HG02840 (cell line): ENCODE measurements around the gene IGFL1.
"Not testable (repeated sequence)": the region's sequence is repeated elsewhere in the genome, so short reads cannot be mapped to it uniquely, and the experiment has no call there.

Experiments
- ATAC-seq: cut with Tn5 transposase; IDR thresholded peaks from one replicate; pipeline ENCODE4 v1.9.1; 2021; ENCODE audit warnings: mild to moderate bottlenecking, moderate library complexity, moderate number of reproducible peaks; ENCODE audit not compliant: unreplicated experiment, low FRiP score

The IGFL1 gene

DNA sequence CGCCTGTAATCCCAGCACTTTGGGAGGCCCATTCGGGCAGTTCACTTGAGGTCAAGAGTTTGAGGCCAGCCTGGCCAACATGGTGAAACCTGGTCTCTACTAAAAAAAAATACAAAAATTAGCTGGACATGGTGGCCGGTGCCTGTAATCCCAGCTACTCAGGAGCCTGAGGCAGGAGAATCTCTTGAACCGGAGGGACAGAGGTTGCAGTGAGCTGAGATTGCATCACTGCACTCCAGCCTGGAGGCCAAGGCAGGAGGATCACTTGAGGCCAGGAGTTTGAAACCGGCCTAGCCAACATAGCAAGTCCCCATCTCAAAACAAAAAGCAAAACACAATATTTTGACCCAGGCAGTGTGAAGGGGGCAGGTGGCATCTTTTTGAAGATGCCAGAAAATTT is 35.3 kb downstream of the IGFL1 start:
- ATAC-seq, result not testable (repeated sequence)

DNA sequence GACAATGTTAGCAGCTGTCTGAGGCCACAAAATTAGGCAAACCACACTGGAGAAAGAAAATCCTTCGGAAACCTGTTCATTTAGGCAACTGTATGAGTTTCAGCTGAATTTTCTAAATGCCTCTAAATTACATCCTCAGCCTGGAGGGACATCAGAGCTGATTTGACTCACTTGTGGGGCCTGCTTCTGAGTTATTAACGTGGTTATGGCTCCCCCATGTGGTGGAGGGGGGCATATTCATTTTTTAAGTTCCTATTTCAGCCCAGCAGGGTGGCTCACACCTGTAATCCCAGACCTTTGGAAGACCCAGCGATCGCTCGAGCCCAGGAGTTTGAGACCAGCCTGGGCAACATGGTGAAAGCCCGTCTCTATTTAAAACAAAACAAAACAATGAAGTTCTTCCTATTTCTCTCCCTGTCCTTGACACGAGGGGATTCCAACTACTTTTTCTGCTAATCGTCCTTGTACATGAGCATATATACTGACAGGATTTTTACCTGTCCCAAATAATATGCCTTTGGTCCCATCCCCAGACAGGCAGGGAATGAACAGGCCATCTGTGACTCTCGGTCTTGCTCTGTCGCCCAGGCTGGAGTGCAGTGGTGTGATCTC is 35.8 kb downstream of the IGFL1 start:
- no peak for ATAC-seq

DNA sequence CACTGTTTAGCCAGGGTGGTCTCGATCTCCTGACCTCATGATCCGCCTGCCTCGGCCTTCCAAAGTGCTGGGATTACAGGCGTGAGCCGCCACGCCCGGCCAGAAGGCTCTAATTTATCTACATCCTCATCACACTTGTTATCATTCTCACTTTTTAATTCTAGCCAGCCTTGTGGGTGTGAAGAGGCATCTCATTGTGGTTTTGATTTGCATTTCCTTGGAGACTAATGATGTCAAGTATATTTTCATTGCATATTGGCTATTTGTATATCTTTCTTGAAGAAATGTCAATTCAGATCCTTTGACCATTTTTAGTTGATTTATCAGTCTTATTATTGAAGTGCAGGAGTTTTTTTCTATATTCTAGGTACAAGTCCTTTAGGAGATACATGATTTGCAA is 39.6 kb downstream of the IGFL1 start:
- ATAC-seq, result no peak

DNA sequence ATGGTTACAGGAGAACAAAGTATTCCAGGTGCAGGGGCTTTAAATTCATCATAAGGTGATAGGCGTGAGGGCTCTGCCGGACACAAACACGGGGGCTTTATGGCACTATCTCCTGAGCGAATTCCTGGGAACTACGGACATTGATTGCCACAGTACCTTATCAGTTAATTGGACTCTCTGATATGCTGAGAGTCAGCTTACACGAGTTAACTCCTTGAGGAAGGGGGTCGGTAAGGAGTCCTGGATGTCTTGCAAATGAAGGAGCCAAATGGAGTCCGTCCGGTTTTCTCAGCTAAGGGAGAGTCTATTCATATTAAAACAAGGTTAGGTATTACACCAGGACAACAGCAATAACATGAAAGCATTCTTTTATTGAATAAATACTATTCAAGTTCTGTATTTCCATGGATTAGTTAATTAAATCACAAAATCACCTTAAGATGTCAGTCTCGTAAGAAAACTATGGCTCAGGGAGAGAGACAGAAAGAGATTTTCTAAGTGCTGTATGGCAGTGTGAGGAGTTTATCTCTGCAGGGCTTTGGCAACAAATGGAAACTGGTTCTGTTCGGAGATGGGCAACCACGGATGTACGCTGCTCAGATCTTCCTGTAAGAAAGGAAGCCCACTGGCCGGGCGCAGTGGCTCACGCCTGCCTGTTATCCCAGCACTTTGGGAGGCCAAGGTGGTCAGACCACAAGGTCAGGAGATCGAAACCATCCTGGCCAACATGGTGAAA is 41.1 kb downstream of the IGFL1 start:
- ATAC-seq, result no peak

DNA sequence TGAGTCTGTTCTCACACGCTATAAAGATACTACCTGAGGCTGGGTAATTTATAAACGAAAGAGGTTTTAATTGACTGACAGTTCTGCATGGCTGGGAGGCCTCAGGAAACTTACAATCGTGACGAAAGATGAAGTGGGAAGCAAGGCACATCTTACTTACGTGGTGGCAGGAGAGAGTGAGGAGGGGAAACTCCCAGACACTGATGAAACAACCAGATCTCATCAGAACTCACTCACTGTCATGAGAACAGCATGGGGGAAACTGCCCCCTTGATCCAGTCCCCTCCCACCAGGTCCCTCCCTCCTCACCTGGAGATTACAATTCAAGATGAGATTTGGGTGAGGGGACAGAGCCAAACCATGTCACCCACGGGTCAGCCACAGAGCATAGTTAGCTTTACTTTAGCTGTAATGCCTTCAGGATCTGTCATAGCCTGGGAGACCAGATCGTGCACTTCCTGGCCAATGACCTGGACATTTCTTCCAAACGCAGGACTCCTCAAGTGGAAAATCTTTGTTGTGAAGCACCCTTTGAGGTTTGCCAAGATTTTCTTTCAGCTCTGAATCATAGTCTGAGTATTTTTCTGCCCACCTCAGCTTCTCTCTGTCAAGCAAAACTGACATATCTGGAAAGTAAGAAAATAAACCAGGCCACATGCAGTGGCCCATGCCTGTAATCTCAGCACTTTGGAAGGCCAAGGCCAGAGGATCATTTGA is 42.1 kb downstream of the IGFL1 start:
- no peak for ATAC-seq

DNA sequence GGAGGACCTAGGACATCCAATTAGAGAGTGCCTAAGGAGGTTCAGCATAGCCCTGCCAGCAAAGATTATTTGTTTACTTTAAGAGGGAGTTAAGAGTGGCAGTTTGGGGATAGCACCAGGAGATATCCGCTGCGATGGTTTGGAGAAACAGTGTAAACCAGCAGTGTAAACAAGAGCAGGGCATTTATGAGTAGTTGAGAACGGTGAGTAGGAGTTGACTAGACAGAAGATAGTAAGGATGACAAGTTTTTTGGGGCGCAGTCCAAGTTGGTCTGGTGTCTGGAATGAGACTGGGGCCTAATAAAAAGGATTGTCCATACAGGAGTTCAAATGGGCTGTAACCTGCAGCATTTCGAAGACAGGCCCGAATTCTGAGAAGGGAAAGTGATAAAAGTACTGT is 44.4 kb downstream of the IGFL1 start:
- ATAC-seq, result not testable (repeated sequence)

DNA sequence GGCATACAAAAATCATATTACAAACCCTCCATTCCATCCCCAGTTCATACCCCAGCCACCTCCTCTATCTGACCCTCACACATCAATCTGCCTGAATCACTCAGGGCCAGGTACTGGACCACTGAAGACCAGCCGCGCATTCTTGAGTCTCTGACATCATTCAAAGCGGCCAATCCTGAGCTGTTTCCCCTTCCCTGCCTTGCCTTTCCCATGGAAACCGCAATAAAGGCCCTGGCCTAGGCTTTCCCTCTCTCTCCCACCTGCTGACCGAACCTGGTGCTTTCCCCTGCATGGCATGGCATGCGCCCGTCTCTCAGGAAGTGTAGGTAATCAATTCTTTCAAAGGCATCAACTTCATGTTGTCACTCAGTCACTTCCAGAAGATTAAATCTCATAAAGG is 49.6 kb downstream of the IGFL1 start:
- ATAC-seq, result no peak
